Retinal pigment epithelial cell (primary cell): ENCODE measurements around the gene TRIM17.

Source experiments
- DNase-seq: peaks from one replicate; pipeline ENCODE4 v3.0.0-alpha.2; 2010; ENCODE audit warnings: low read depth
- H3K4me3 ChIP-seq: 2 replicates; pipeline ENCODE4 v1.5.1; 2011; ENCODE audit warnings: mild to moderate bottlenecking, low read length, control low read depth, moderate library complexity
- CTCF ChIP-seq: conservative IDR thresholded peaks from 2 replicates; pipeline ENCODE4 v1.5.1; 2011; ENCODE audit warnings: low read depth, low read length, control low read depth, inconsistent platforms

TRIM17 gene

GRCh38 chr1:228399531-228400236, 17.0 kb downstream of the TRIM17 start:
- TF ChIP-seq CTCF, result no peak
- H3K4me3 ChIP-seq, result no peak overlapping the region
- no peak for DNase-seq

GRCh38 chr1:228398741-228399461, 17.8 kb downstream of the TRIM17 start:
- TF ChIP-seq CTCF, result no peak
- H3K4me3 ChIP-seq, result no peak overlapping the region
- DNase-seq, result no peak

- no peak for DNase-seq
- no peak for TF ChIP-seq CTCF
- no peak overlapping the region for H3K4me3 ChIP-seq
Observed at GRCh38 chr1:228397966-228398365, 18.7 kb downstream of the TRIM17 start.

- no peak overlapping the region for H3K4me3 ChIP-seq
- TF ChIP-seq CTCF, result no peak
- no peak for DNase-seq
Observed at GRCh38 chr1:228396770-228397662, 19.6 kb downstream of the TRIM17 start.

- TF ChIP-seq CTCF, result no peak
- DNase-seq, result no peak
- no peak overlapping the region for H3K4me3 ChIP-seq
Observed at GRCh38 chr1:228394571-228395394, 21.9 kb downstream of the TRIM17 start.

GRCh38 chr1:228393811-228394570, 22.7 kb downstream of the TRIM17 start:
- no peak for DNase-seq
- no peak for TF ChIP-seq CTCF
- H3K4me3 ChIP-seq, result no peak overlapping the region
